Stimulated activated CD4-positive, alpha-beta T cell treated with anti-CD3 and anti-CD28 coated beads, Interleukin-1b, Interleukin-23, amount 100 ng/mL, for 24 hours (primary cell): ENCODE data around the gene GGA1.
A peak's percentile ranks its signal among the peaks of the same experiment; 100 is the strongest.

Experiments
- DNase-seq, 4 experiments: peaks; one replicate each; pipeline ENCODE4 v3.0.0-alpha.2; 2020; ENCODE audit warnings: low read depth in 4 of 4, low spot score in 1 of 4

Gene GGA1

GRCh38 chr22:37627121-37627520 lies 18.5 kb downstream of the GGA1 start:
- no peak for DNase-seq

- no peak for DNase-seq
These were observed 18.9 kb downstream of the GGA1 start for GRCh38 chr22:37627545-37627944.

- DNase-seq = no peak
These were observed 20.2 kb downstream of the GGA1 start for GRCh38 chr22:37628830-37629229.

- no peak for DNase-seq
These were observed 21.3 kb downstream of the GGA1 start for GRCh38 chr22:37629928-37630327.

GRCh38 chr22:37630839-37631435 lies 22.3 kb downstream of the GGA1 start:
- no peak for DNase-seq

GRCh38 chr22:37631448-37632173 lies 23.0 kb downstream of the GGA1 start:
- no peak for DNase-seq

GRCh38 chr22:37632174-37633088 lies 23.8 kb downstream of the GGA1 start:
- DNase-seq = no peak

- no peak for DNase-seq
These were observed 24.5 kb downstream of the GGA1 start for GRCh38 chr22:37633089-37633624.

GRCh38 chr22:37633625-37634416 lies 25.2 kb downstream of the GGA1 start:
- peak in 1 of 4 experiments; percentile 45 for DNase-seq

- no peak for DNase-seq
These were observed 25.8 kb downstream of the GGA1 start for GRCh38 chr22:37634417-37634924.

GRCh38 chr22:37635157-37635556 lies 26.5 kb downstream of the GGA1 start:
- DNase-seq = no peak

- no peak for DNase-seq
These were observed 27.7 kb downstream of the GGA1 start for GRCh38 chr22:37636186-37636948.

- no peak for DNase-seq
These were observed 28.3 kb downstream of the GGA1 start for GRCh38 chr22:37636949-37637273.

- no peak for DNase-seq
These were observed 29.9 kb downstream of the GGA1 start for GRCh38 chr22:37638391-37639069.

GRCh38 chr22:37639070-37639760 lies 30.6 kb downstream of the GGA1 start, which contains the start of gene SH3BP1:
TSS of gene SH3BP1 (plus strand) at chr22:37639669. CDS start at chr22:37639788, 119 bp downstream.
- peak in 1 of 4 experiments; percentile 55 for DNase-seq

- DNase-seq = no peak
These were observed 31.3 kb downstream of the GGA1 start for GRCh38 chr22:37639771-37640590.

GRCh38 chr22:37640591-37641560 lies 32.2 kb downstream of the GGA1 start:
- no peak for DNase-seq
